HL-60 (cell line): ENCODE measurements around the gene RCCD1.

ENCODE experiments used
- DNase-seq, 2 experiments: peaks; one replicate each; pipeline ENCODE4 v3.0.0-alpha.2; 2010 to 2020; ENCODE audit warnings: low read depth in 1 of 2, low spot score in 1 of 2
- H3K27ac ChIP-seq: fragments of 250-450 bp; sonication (Bioruptor Pico); replicated peaks from 2 replicates; pipeline ENCODE4 v1.5.1; 2020; ENCODE audit warnings: mild to moderate bottlenecking, moderate library complexity
- H3K27me3 ChIP-seq: fragments of 250-450 bp; sonication (Bioruptor Pico); 2 replicates; pipeline ENCODE4 v1.5.1; 2021; ENCODE audit warnings: mild to moderate bottlenecking, moderate library complexity; ENCODE audit not compliant: insufficient read depth, poor library complexity, severe bottlenecking
- H3K4me3 ChIP-seq: replicated peaks from 2 replicates; pipeline ENCODE4 v1.5.1; 2011; ENCODE audit warnings: mild to moderate bottlenecking, control low read depth, low read length; ENCODE audit not compliant: insufficient read depth
- GABPA ChIP-seq: IDR thresholded peaks from 2 replicates; pipeline ENCODE4 v1.6.1; 2012; ENCODE audit warnings: low read depth
- POLR2AphosphoS5 ChIP-seq: IDR thresholded peaks from 2 replicates; pipeline ENCODE4 v1.6.1; 2012; ENCODE audit warnings: low read depth
- SPI1 ChIP-seq: IDR thresholded peaks from 2 replicates; pipeline ENCODE4 v1.6.1; 2012; ENCODE audit warnings: low read depth, mild to moderate bottlenecking, borderline replicate concordance
- TF ChIP-seq, protein P1 (sequence below): IDR thresholded peaks from one replicate; pipeline ENCODE4 v1.5.1; 2011; ENCODE audit warnings: low read length, control low read depth, inconsistent platforms; ENCODE audit not compliant: insufficient read depth
- TF ChIP-seq, protein P2 (sequence below): IDR thresholded peaks from 2 replicates; pipeline ENCODE4 v1.6.1; 2012; ENCODE audit warnings: low read depth; ENCODE audit not compliant: insufficient replicate concordance

The RCCD1 gene

DNA sequence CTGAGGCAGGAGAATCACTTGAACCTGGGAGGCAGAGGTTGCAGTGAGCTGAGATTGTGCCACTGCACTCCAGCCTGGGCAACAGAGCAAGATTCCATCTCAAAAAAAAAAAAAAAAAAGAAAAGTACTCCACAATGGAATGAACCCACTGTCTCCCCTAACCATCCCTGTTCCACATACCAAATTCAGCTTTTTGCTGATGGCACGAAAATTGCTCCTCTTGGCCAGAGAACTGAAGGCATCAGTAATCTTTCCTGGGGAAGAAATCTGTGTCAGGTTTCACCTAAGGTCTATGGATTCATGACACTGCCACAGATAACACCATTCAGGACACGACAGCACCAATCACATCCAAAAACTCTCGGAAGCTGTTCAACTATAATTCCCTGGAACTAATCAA, 46.5 kb downstream of the RCCD1 start:
- no peak overlapping the region for H3K4me3 ChIP-seq
- no peaks in the 10 kb centered on the region for H3K27me3 ChIP-seq
- TF ChIP-seq, protein P1, sequence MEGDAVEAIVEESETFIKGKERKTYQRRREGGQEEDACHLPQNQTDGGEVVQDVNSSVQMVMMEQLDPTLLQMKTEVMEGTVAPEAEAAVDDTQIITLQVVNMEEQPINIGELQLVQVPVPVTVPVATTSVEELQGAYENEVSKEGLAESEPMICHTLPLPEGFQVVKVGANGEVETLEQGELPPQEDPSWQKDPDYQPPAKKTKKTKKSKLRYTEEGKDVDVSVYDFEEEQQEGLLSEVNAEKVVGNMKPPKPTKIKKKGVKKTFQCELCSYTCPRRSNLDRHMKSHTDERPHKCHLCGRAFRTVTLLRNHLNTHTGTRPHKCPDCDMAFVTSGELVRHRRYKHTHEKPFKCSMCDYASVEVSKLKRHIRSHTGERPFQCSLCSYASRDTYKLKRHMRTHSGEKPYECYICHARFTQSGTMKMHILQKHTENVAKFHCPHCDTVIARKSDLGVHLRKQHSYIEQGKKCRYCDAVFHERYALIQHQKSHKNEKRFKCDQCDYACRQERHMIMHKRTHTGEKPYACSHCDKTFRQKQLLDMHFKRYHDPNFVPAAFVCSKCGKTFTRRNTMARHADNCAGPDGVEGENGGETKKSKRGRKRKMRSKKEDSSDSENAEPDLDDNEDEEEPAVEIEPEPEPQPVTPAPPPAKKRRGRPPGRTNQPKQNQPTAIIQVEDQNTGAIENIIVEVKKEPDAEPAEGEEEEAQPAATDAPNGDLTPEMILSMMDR: no peak
- no peak for TF ChIP-seq GABPA
- DNase-seq: no peak
- no peak overlapping the region for H3K27ac ChIP-seq

DNA sequence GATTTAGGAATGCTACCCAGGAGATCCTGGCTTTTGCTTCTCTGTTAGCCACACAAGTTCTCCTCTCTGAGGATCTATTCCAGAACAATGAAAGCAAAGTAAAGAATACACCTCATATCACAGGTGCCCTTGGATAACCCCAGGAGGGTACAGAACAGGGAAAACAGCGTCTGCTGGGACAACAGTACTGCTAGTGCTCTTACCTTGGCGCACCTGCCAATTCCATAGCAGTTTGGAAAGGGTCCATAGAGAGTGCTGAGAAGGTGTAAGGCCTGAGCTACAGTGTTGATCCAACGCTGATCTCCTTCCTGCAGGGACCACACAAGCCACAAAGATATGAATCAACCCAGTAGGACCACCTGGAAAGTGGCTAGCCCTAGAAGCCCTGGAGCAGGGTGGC, 52.6 kb downstream of the RCCD1 start:
- Histone ChIP-seq H3K4me3 (no peak overlapping the region), H3K27me3 (no peaks in the 10 kb centered on the region), H3K27ac (no peak overlapping the region)
- DNase-seq: no peak
- TF ChIP-seq GABPA (no peak), SPI1 (no peak), POLR2AphosphoS5 (no peak)
- TF ChIP-seq, protein P1: no peak
- TF ChIP-seq, protein P2, sequence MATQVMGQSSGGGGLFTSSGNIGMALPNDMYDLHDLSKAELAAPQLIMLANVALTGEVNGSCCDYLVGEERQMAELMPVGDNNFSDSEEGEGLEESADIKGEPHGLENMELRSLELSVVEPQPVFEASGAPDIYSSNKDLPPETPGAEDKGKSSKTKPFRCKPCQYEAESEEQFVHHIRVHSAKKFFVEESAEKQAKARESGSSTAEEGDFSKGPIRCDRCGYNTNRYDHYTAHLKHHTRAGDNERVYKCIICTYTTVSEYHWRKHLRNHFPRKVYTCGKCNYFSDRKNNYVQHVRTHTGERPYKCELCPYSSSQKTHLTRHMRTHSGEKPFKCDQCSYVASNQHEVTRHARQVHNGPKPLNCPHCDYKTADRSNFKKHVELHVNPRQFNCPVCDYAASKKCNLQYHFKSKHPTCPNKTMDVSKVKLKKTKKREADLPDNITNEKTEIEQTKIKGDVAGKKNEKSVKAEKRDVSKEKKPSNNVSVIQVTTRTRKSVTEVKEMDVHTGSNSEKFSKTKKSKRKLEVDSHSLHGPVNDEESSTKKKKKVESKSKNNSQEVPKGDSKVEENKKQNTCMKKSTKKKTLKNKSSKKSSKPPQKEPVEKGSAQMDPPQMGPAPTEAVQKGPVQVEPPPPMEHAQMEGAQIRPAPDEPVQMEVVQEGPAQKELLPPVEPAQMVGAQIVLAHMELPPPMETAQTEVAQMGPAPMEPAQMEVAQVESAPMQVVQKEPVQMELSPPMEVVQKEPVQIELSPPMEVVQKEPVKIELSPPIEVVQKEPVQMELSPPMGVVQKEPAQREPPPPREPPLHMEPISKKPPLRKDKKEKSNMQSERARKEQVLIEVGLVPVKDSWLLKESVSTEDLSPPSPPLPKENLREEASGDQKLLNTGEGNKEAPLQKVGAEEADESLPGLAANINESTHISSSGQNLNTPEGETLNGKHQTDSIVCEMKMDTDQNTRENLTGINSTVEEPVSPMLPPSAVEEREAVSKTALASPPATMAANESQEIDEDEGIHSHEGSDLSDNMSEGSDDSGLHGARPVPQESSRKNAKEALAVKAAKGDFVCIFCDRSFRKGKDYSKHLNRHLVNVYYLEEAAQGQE: no peak
